ENCODE results near the gene DPH2. TPM values are rescaled to one million over a fixed set of nuclear protein-coding genes. Genes with fewer than 3 reads are reported as not detected.
A peak's percentile ranks its signal among the peaks of the same experiment; 100 is the strongest.

DPH2 gene
- total RNA-seq, result 10 to 100 TPM; 13.1 to 29.4 (median 17.1) TPM

- peak in 2 of 3 donors; percentile 32 to 38 for TF ChIP-seq POLR2AphosphoS5 (IDR thresholded peaks at IDR 0.05)
- peak in 2 of 5 experiments; percentile 64 to 65 for TF ChIP-seq CTCF (IDR thresholded peaks at IDR 0.05)
- TF ChIP-seq POLR2A (IDR thresholded peaks at IDR 0.05), result no peak
- TF ChIP-seq EP300 (IDR thresholded peaks at IDR 0.05; ENCODE audit: low read depth), result no peak
- 0% methylated on average over 12 to 40 of the region's 47 CpGs for WGBS, 2 donors (ENCODE audit: low coverage in 1 of 2)
- H3K27me3 ChIP-seq, result no peaks in the 10 kb centered on the region
- DNase-seq, result peak; percentile 97
- H3K9me3 ChIP-seq, result no peaks in the 10 kb centered on the region
- peak within 1 kb of the TSS; percentile 52 to 89 (median 68) for H3K4me3 ChIP-seq
- in situ Hi-C loops (cut with MboI; ENCODE audit: low pct_ligation_motif_present in 1 of 4, low pct_unique_long_range_greater_than_20kb in 1 of 4, low sequenced_read_pairs in 3 of 4) (no loop called here), intact Hi-C loops (cut with DNase I; ENCODE audit: low total_unique reads) (no loop called here)
- H3K36me3 ChIP-seq, result no peaks in the 10 kb centered on the region
- H3K4me1 ChIP-seq, result peaks cover 13 to 21% (median 17%) of the 10 kb centered on the region in 4 donors
- H3K27ac ChIP-seq, result peak within 1 kb of the TSS; percentile 16 to 50 (median 44)
Observed at GRCh38 chr1:43969746-43970466, at the start of gene DPH2. Gene DPH2, plus strand, starts transcription at chr1:43970010. Its CDS starts 166 bp downstream, at chr1:43970176.

GRCh38 chr1:43921022-43921421 is 48.8 kb upstream of the DPH2 start:
- Histone ChIP-seq H3K27me3 (no peaks in the 10 kb centered on the region), H3K36me3 (no peaks in the 10 kb centered on the region), H3K9me3 (no peaks in the 10 kb centered on the region), H3K27ac (no peak overlapping the region), H3K4me3 (no peak overlapping the region), H3K4me1 (no peaks in the 10 kb centered on the region)
- no peak for DNase-seq
- TF ChIP-seq EP300 (IDR thresholded peaks at IDR 0.05; ENCODE audit: low read depth) (no peak), CTCF (IDR thresholded peaks at IDR 0.05) (no peak), POLR2A (IDR thresholded peaks at IDR 0.05) (no peak), POLR2AphosphoS5 (IDR thresholded peaks at IDR 0.05) (no peak)
- intact Hi-C loops (cut with DNase I; ENCODE audit: low total_unique reads), result no loop called here
- WGBS, 2 donors (ENCODE audit: low coverage in 1 of 2), result 85 to 94% methylated on average over 4 to 6 of the region's 6 CpGs
- in situ Hi-C loops (cut with MboI; ENCODE audit: low pct_ligation_motif_present in 1 of 4, low pct_unique_long_range_greater_than_20kb in 1 of 4, low sequenced_read_pairs in 3 of 4), result no loop called here

GRCh38 chr1:43924516-43924915 is 45.3 kb upstream of the DPH2 start:
- 82 to 100% methylated on average over 2 to 4 of the region's 4 CpGs for WGBS, 2 donors (ENCODE audit: low coverage in 1 of 2)
- Histone ChIP-seq H3K9me3 (no peaks in the 10 kb centered on the region), H3K4me3 (no peak overlapping the region), H3K27ac (no peak overlapping the region), H3K4me1 (no peaks in the 10 kb centered on the region), H3K36me3 (no peaks in the 10 kb centered on the region), H3K27me3 (no peaks in the 10 kb centered on the region)
- intact Hi-C loops (cut with DNase I; ENCODE audit: low total_unique reads) (no loop called here), in situ Hi-C loops (cut with MboI; ENCODE audit: low pct_ligation_motif_present in 1 of 4, low pct_unique_long_range_greater_than_20kb in 1 of 4, low sequenced_read_pairs in 3 of 4) (no loop called here)
- no peak for TF ChIP-seq POLR2AphosphoS5 (IDR thresholded peaks at IDR 0.05)
- TF ChIP-seq EP300 (IDR thresholded peaks at IDR 0.05; ENCODE audit: low read depth), result no peak
- TF ChIP-seq CTCF (IDR thresholded peaks at IDR 0.05), result no peak
- no peak for TF ChIP-seq POLR2A (IDR thresholded peaks at IDR 0.05)
- DNase-seq, result no peak

GRCh38 chr1:43925846-43926245 is 44.0 kb upstream of the DPH2 start:
- H3K27me3 ChIP-seq, result no peaks in the 10 kb centered on the region
- no peaks in the 10 kb centered on the region for H3K4me1 ChIP-seq
- no peak overlapping the region for H3K4me3 ChIP-seq
- TF ChIP-seq POLR2AphosphoS5 (IDR thresholded peaks at IDR 0.05) (no peak), CTCF (IDR thresholded peaks at IDR 0.05) (no peak), EP300 (IDR thresholded peaks at IDR 0.05; ENCODE audit: low read depth) (no peak), POLR2A (IDR thresholded peaks at IDR 0.05) (no peak)
- DNase-seq, result no peak
- H3K27ac ChIP-seq, result no peak overlapping the region
- in situ Hi-C loops (cut with MboI; ENCODE audit: low pct_ligation_motif_present in 1 of 4, low pct_unique_long_range_greater_than_20kb in 1 of 4, low sequenced_read_pairs in 3 of 4), result loop anchor here in 1 of 4 donors (25.0 kb wide), 1 partner anchor 389 kb away; the partner anchor contains the start of gene PTPRF
- no peaks in the 10 kb centered on the region for H3K9me3 ChIP-seq
- no peaks in the 10 kb centered on the region for H3K36me3 ChIP-seq
- intact Hi-C loops (cut with DNase I; ENCODE audit: low total_unique reads), result no loop called here
- WGBS, 2 donors (ENCODE audit: low coverage in 1 of 2), result 88 to 92% methylated on average over 8 to 9 of the region's 9 CpGs

Data from transverse colon (tissue), 4 donors.